ENCODE measurements around the gene ZNF606.

Gene ZNF606

GRCh38 chr19:58000677-58001076 lies 1.9 kb downstream of the ZNF606 start:
- Histone ChIP-seq H3K27ac (ENCODE audit: low read depth, low read length) (no peak overlapping the region), H4K20me1 (ENCODE audit: control insufficient read depth, insufficient read depth, low read depth, low read length) (no peaks in the 10 kb centered on the region), H3K9me3 (ENCODE audit: control insufficient read depth, insufficient read depth, low read length) (peaks cover 57% of the 10 kb centered on the region), H3K4me2 (ENCODE audit: low read length) (no peak overlapping the region), H3F3A (ENCODE audit: control insufficient read depth, insufficient read depth) (peaks cover 3% of the 10 kb centered on the region; the same call in 1 of the 2 replicates), H3K36me3 (ENCODE audit: control insufficient read depth, low read length) (peaks cover 12% of the 10 kb centered on the region), H3K4me1 (ENCODE audit: control insufficient read depth, low read length) (peaks cover 14% of the 10 kb centered on the region), H3K79me2 (ENCODE audit: control insufficient read depth, low read length) (no peaks in the 10 kb centered on the region), H3K4me3 (ENCODE audit: low read length) (no peak overlapping the region), H3K9me2 (replicated peaks; ENCODE audit: control insufficient read depth, low read length) (no peaks in the 10 kb centered on the region), H3K27me3 (ENCODE audit: control insufficient read depth, low read length) (no peaks in the 10 kb centered on the region)
- TF ChIP-seq EZH2phosphoT487 (IDR thresholded peaks at IDR 0.05; ENCODE audit: borderline replicate concordance, low read length), result no peak
- TF ChIP-seq, protein P1, sequence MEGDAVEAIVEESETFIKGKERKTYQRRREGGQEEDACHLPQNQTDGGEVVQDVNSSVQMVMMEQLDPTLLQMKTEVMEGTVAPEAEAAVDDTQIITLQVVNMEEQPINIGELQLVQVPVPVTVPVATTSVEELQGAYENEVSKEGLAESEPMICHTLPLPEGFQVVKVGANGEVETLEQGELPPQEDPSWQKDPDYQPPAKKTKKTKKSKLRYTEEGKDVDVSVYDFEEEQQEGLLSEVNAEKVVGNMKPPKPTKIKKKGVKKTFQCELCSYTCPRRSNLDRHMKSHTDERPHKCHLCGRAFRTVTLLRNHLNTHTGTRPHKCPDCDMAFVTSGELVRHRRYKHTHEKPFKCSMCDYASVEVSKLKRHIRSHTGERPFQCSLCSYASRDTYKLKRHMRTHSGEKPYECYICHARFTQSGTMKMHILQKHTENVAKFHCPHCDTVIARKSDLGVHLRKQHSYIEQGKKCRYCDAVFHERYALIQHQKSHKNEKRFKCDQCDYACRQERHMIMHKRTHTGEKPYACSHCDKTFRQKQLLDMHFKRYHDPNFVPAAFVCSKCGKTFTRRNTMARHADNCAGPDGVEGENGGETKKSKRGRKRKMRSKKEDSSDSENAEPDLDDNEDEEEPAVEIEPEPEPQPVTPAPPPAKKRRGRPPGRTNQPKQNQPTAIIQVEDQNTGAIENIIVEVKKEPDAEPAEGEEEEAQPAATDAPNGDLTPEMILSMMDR (IDR thresholded peaks at IDR 0.05; ENCODE audit: low read depth, low read length, poor library complexity, severe bottlenecking), result no peak

DNA sequence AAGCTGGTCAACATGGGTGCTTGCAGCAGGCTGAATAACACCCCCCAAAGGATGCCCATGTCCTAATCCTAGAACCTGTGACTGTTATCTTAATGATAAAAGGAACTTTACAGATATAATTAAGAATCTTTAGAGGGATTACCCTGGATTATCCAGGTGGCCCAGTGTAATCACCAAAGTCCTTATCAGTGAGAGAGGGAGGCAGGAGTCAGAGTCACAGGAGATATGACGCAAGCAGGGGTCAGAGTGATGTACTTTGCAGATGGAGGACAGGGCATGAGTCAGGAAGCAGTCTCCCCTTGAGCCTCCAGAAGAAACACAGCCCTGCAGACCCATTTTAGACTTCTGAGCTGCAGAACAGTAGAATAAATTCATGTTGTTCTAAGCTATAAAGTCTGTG lies 9.8 kb downstream of the ZNF606 start:
- Histone ChIP-seq H3K27me3 (ENCODE audit: control insufficient read depth, low read length) (no peaks in the 10 kb centered on the region), H3K27ac (ENCODE audit: low read depth, low read length) (no peak overlapping the region), H3K4me3 (ENCODE audit: low read length) (no peak overlapping the region), H3K4me2 (ENCODE audit: low read length) (no peak overlapping the region), H3F3A (ENCODE audit: control insufficient read depth, insufficient read depth) (no peaks in the 10 kb centered on the region), H3K36me3 (ENCODE audit: control insufficient read depth, low read length) (no peaks in the 10 kb centered on the region), H3K9me2 (replicated peaks; ENCODE audit: control insufficient read depth, low read length) (no peaks in the 10 kb centered on the region), H3K79me2 (ENCODE audit: control insufficient read depth, low read length) (no peaks in the 10 kb centered on the region), H4K20me1 (ENCODE audit: control insufficient read depth, insufficient read depth, low read depth, low read length) (no peaks in the 10 kb centered on the region), H3K9me3 (ENCODE audit: control insufficient read depth, insufficient read depth, low read length) (peaks cover 20% of the 10 kb centered on the region; the same call in 1 of the 2 replicates), H3K4me1 (ENCODE audit: control insufficient read depth, low read length) (no peaks in the 10 kb centered on the region)
- TF ChIP-seq, protein P1 (IDR thresholded peaks at IDR 0.05; ENCODE audit: low read depth, low read length, poor library complexity, severe bottlenecking), result no peak
- TF ChIP-seq EZH2phosphoT487 (IDR thresholded peaks at IDR 0.05; ENCODE audit: borderline replicate concordance, low read length), result no peak

DNA sequence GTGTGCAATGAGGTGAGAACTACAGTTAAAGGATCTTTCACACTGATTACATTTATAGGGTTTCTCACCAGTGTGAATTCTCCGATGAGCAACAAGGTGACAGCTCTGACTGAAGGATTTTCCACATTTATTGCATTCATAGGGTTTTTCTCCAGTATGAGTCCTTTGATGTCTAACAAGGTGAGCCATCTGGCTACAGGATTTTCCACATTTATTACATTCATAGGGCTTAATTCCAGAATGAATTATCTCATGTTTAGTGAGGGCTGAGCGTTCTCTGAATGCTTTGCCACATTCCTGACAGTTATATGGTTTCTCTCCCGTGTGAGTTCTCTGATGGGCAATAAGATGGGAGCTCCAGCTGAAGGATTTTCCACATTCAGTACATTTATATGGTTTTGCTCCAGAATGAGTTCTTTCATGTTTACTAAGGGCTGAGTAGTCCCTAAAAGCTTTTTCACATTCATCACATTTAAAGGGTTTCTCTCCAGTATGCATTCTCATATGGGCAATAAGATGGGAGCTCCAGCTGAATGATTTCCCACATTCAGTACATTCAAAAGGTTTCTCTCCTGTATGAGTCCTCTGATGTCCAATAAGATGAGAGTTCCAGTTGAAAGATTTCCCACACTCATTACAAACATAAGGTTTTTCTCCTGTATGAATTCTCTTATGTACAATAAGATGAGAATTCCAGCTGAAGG lies 23.9 kb downstream of the ZNF606 start:
- Histone ChIP-seq H3K9me2 (replicated peaks; ENCODE audit: control insufficient read depth, low read length) (no peaks in the 10 kb centered on the region), H3K36me3 (ENCODE audit: control insufficient read depth, low read length) (no peaks in the 10 kb centered on the region), H3K27ac (ENCODE audit: low read depth, low read length) (no peak overlapping the region), H3K4me2 (ENCODE audit: low read length) (no peak overlapping the region), H3K4me1 (ENCODE audit: control insufficient read depth, low read length) (no peaks in the 10 kb centered on the region), H3K9me3 (ENCODE audit: control insufficient read depth, insufficient read depth, low read length) (peaks cover 49% of the 10 kb centered on the region), H4K20me1 (ENCODE audit: control insufficient read depth, insufficient read depth, low read depth, low read length) (no peaks in the 10 kb centered on the region), H3K27me3 (ENCODE audit: control insufficient read depth, low read length) (no peaks in the 10 kb centered on the region), H3K79me2 (ENCODE audit: control insufficient read depth, low read length) (no peaks in the 10 kb centered on the region), H3F3A (ENCODE audit: control insufficient read depth, insufficient read depth) (no peaks in the 10 kb centered on the region), H3K4me3 (ENCODE audit: low read length) (no peak overlapping the region)
- TF ChIP-seq, protein P1 (IDR thresholded peaks at IDR 0.05; ENCODE audit: low read depth, low read length, poor library complexity, severe bottlenecking), result no peak
- no peak for TF ChIP-seq EZH2phosphoT487 (IDR thresholded peaks at IDR 0.05; ENCODE audit: borderline replicate concordance, low read length)
